ENCODE measurements around the gene SEMA7A.
A peak's percentile ranks its signal among the peaks of the same experiment; 100 is the strongest.

The SEMA7A gene

DNA sequence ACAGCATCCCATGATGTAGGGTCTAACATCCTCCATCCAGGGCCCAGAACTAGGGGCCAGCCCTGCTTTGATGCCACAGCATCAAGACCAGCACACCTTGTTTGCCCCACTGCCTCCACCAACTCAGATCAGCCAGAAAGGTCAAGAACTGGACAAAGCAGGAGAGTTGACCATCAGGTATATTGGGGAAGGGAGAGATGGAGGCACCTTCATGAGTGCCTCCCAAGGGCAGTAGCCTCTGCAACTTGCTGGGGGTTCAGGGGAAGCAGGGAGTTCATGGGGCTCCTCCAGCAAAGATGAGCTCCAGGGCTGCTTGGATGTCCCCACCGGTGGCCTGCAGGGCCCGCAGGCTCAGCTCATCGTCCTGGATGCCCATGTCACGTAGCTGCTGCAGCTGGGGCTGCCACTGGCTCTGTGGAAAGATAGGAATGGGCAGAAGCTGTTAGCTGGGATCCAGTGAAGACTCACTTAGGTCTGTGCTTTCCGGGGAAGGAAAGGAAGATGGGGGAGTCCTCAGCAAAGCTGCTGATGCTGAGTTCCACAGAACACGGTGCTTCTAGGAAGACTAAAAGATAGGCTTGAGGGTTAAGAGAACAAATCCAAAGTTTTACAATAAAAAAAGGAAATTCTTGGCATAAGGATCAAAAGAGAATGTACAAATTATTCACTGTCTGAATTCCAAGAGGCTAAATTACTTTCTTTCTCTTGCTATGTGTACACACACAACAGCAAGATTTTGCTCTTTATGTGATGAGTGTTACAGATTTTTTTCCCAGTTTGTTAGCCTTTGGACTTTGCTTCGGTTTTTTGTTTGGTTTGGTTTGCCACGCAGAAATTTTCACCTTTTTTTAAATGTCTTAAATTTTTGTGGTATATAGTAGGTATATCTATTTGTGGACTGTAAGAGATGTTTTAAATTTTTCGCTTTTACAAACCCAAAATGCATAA is 12.3 kb upstream of the SEMA7A start:
- no peak overlapping the region for H3K27ac ChIP-seq (ENCODE audit: low read depth, low read length)
- no peaks in the 10 kb centered on the region for H3K4me1 ChIP-seq (ENCODE audit: control insufficient read depth, insufficient read depth, low read length)
- peaks cover 38% of the 10 kb centered on the region for H3K36me3 ChIP-seq (ENCODE audit: control insufficient read depth, insufficient read depth, low read length)
- peaks cover 2% of the 10 kb centered on the region for H3K27me3 ChIP-seq (ENCODE audit: control insufficient read depth, insufficient read depth, low read length)
- no peak overlapping the region for H3K4me3 ChIP-seq (ENCODE audit: low read length)
- H3K9ac ChIP-seq (ENCODE audit: low read length): no peak overlapping the region

DNA sequence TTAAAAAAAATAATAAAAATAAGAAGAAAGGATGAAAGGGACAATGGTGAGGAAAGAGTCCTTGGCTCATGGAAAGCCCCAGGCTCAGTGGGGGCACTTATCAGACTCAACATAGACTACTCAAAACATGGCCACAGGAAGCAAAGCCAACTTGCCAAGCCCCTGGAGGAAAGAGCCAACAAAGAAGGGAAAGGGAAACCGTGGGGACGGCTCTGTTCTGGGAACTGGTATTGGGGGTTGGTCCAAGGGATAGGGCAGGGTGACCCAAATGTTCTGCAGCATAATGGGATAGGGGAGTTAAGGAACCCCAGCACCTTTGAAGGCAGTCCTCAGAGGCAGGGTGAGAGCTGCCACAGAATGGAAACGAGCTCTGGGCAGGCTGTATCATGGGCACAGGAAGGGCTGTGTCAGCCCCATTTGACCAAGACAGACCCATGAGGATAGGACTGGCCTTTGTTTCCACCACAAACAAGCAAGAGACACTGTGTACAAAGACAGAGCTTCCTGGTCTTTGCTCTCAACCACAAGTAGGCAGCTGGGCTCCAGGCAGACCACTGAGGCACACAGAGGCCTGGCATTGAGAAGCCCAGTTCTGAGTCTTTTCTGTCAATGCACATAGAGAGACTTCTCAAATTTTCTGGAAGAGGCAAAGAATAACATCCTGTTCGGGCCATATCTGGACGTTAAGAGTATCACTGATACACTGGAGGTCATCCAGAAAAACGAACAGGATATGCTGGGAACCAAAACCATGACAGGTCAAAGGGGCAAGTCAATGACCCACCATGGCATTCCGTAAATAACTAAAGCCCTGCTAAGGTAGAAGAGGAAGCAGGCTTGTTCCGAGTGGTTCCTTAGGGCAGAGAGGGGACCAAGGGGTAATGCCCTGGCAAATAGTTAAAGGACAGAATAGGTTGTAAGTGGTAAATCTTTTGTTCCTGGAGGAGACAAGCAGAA is 10.6 kb upstream of the SEMA7A start:
- no peak overlapping the region for H3K4me3 ChIP-seq (ENCODE audit: low read length)
- no peak overlapping the region for H3K9ac ChIP-seq (ENCODE audit: low read length)
- no peaks in the 10 kb centered on the region for H3K4me1 ChIP-seq (ENCODE audit: control insufficient read depth, insufficient read depth, low read length)
- H3K36me3 ChIP-seq (ENCODE audit: control insufficient read depth, insufficient read depth, low read length): peaks cover 25% of the 10 kb centered on the region
- peaks cover 2% of the 10 kb centered on the region for H3K27me3 ChIP-seq (ENCODE audit: control insufficient read depth, insufficient read depth, low read length)
- H3K27ac ChIP-seq (ENCODE audit: low read depth, low read length): no peak overlapping the region

DNA sequence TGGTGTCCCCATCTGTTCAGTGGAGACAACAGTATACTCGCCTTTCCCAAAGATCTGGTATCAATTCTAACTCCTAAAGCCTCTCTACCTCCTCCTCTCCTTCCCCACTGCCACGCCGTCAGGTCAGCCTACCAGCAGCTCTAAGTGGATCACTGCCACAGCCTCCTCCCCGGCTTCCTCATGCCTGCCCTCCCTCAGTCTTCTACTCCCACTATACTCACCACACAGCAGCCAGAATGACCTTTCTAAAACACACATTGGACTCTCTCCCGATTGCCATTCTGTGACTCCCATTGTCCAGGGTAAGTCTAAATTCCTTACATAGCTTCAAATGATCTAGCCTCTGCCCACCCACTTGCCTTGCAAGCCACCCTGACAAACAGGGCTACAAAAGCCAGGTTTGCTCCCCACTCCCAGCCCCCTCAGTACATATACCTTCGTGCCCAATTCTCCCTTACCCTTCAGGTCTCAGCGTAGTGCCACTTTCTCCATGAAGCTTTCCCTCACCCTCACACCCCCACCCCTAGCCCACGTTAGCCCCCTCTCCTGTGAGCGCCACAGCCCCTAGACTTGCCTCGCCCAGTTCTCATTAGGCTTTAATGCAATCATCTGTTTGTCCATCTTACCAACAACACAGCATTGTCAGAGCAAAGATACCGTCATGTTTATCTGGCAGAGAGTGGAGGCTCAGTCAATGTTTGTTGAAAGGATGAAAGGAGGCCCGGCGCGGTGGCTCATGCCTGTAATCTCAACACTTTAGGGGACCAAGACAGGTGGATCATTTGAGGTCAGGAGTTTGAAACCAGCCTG is 9.5 kb upstream of the SEMA7A start:
- Histone ChIP-seq H3K27ac (ENCODE audit: low read depth, low read length) (no peak overlapping the region), H3K4me1 (ENCODE audit: control insufficient read depth, insufficient read depth, low read length) (no peaks in the 10 kb centered on the region), H3K27me3 (ENCODE audit: control insufficient read depth, insufficient read depth, low read length) (peaks cover 2% of the 10 kb centered on the region), H3K36me3 (ENCODE audit: control insufficient read depth, insufficient read depth, low read length) (peaks cover 14% of the 10 kb centered on the region), H3K9ac (ENCODE audit: low read length) (no peak overlapping the region), H3K4me3 (ENCODE audit: low read length) (no peak overlapping the region)

DNA sequence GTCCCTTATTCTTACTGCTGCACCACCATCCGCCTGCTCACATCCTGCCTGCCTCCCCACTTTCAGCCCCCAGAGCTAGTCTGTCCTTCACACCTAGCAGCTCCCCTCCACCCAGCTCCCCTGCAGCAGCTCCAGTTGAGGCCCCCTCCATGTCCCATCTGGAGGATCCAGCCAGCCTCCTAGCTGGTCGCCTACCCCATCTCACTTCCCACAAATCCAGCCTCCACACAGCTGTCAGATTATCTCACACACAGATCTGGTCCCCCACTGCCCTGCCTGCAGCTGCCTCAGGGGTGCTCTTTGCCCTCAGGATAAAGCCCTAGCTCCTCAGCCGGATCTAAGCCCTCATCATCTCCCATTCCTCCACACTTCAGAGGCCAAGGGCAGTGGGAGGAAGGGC is 8.8 kb upstream of the SEMA7A start:
- Histone ChIP-seq H3K27me3 (ENCODE audit: control insufficient read depth, insufficient read depth, low read length) (peaks cover 2% of the 10 kb centered on the region), H3K9ac (ENCODE audit: low read length) (no peak overlapping the region), H3K36me3 (ENCODE audit: control insufficient read depth, insufficient read depth, low read length) (peaks cover 8% of the 10 kb centered on the region), H3K4me1 (ENCODE audit: control insufficient read depth, insufficient read depth, low read length) (no peaks in the 10 kb centered on the region), H3K4me3 (ENCODE audit: low read length) (no peak overlapping the region), H3K27ac (ENCODE audit: low read depth, low read length) (no peak overlapping the region)

DNA sequence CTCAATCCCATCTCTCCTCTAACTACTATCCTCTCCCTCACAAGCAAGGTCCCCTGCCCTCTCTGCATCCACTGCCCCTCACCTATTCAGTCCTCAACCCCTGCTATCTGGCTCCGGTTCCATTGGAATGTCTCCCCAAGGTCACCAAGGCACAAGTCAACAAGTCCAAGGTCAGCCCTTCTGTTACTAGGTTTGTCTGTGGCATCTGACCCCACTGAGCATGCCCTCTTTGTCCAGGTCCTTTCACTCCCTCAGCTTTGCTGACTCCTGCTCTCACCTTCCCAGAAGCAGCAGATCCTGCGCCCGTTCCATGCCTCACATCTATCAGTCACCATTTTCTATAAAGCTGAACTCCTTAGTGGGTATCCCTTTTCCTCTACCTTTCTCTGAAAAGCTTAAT is 8.3 kb upstream of the SEMA7A start:
- H3K27me3 ChIP-seq (ENCODE audit: control insufficient read depth, insufficient read depth, low read length): peaks cover 2% of the 10 kb centered on the region
- H3K9ac ChIP-seq (ENCODE audit: low read length): no peak overlapping the region
- H3K4me1 ChIP-seq (ENCODE audit: control insufficient read depth, insufficient read depth, low read length): no peaks in the 10 kb centered on the region
- H3K4me3 ChIP-seq (ENCODE audit: low read length): no peak overlapping the region
- H3K36me3 ChIP-seq (ENCODE audit: control insufficient read depth, insufficient read depth, low read length): peaks cover 7% of the 10 kb centered on the region
- no peak overlapping the region for H3K27ac ChIP-seq (ENCODE audit: low read depth, low read length)

DNA sequence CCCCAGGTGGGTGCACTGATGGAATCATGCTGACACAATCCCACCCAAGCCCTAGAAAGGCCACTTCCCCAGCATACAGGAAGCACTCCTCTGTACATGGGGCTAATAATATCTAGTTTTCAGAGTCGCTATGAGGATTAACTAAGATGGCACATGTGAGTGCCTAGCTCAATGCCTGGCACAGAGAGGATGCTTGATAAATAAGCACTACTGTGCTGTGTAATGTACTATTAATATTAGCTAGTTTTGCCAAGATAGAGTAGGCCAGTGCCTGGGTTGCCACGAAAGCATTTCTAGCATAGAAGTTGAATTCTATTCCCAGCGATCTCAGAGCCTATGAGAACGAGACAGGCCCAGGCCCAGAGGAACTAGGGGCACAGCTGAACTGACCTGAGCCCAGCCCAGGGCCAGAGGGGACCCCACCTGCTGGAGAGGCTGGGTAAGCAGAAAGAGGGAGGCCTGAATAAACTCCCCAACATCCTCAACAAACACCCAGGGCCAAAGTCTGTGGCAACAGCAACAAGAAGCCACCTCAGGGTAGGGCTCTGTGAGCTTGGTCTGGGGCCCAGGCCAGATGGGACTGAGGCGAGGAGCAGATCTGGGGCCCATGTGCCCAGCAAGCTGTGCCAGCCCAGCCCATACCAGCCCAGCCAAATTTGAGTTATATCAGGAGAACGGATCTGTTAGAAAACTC is 7.6 kb upstream of the SEMA7A start:
- Histone ChIP-seq H3K4me3 (ENCODE audit: low read length) (no peak overlapping the region), H3K27me3 (ENCODE audit: control insufficient read depth, insufficient read depth, low read length) (peaks cover 2% of the 10 kb centered on the region), H3K36me3 (ENCODE audit: control insufficient read depth, insufficient read depth, low read length) (peaks cover 7% of the 10 kb centered on the region), H3K9ac (ENCODE audit: low read length) (no peak overlapping the region), H3K4me1 (ENCODE audit: control insufficient read depth, insufficient read depth, low read length) (no peaks in the 10 kb centered on the region), H3K27ac (ENCODE audit: low read depth, low read length) (no peak overlapping the region)

DNA sequence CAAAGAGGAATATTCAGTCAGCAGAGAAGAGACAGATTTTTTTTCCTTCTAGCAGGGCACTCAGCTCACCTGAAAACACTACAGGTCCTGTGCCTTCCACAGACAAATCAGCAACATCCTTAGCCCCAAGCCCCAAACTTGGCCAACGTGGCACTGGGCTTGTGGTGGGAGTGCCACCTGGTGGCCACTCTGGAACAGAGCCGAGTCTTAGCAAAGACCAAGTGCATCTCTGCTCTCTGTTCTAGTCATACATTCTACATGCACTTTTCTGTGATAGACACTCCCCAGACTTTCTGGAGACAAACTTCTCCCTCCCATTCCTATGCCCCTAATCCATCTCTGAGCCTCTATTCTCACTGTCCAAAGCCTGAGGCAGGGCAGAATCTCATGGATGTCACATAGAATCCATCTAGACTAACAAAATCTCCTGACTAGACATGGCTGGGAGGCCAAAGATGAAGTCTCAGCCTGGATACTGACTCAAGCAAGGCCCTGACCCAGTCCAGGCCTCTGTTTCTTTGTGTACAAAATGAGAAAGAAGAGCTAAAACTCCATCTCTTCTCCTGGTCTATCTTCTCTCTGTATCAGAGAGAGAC is 5.1 kb upstream of the SEMA7A start:
- Histone ChIP-seq H3K27ac (ENCODE audit: low read depth, low read length) (no peak overlapping the region), H3K9ac (ENCODE audit: low read length) (no peak overlapping the region)

DNA sequence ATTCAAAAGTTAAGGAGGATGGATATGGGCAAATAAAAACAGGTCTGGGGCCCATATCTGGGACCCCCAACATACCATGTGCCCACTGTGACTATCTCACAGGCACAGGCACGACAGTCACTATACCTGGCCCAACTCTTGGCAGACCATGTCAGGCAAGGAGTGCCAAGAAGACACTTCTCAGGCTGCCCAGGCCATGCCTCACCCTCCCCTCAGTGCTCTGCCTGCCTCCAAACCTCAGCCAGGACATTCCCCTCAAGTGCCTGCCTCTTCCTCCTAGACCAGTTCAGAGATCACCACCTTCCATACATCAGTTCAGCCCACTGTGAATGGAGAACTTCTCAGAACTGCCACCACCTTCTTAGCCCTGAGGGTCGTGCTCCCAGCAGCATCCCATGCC is 4.4 kb upstream of the SEMA7A start:
- Histone ChIP-seq H3K27ac (ENCODE audit: low read depth, low read length) (no peak overlapping the region), H3K36me3 (ENCODE audit: control insufficient read depth, insufficient read depth, low read length) (no peaks in the 10 kb centered on the region), H3K4me3 (ENCODE audit: low read length) (no peak overlapping the region), H3K27me3 (ENCODE audit: control insufficient read depth, insufficient read depth, low read length) (peaks cover 2% of the 10 kb centered on the region), H3K4me1 (ENCODE audit: control insufficient read depth, insufficient read depth, low read length) (peaks cover 5% of the 10 kb centered on the region), H3K9ac (ENCODE audit: low read length) (no peak overlapping the region)

More for the DNA sequence above, 5.1 kb upstream of the SEMA7A start:
- Histone ChIP-seq H3K4me1 (ENCODE audit: control insufficient read depth, insufficient read depth, low read length) (peaks cover 5% of the 10 kb centered on the region), H3K4me3 (ENCODE audit: low read length) (no peak overlapping the region), H3K36me3 (ENCODE audit: control insufficient read depth, insufficient read depth, low read length) (no peaks in the 10 kb centered on the region), H3K27me3 (ENCODE audit: control insufficient read depth, insufficient read depth, low read length) (peaks cover 2% of the 10 kb centered on the region)

DNA sequence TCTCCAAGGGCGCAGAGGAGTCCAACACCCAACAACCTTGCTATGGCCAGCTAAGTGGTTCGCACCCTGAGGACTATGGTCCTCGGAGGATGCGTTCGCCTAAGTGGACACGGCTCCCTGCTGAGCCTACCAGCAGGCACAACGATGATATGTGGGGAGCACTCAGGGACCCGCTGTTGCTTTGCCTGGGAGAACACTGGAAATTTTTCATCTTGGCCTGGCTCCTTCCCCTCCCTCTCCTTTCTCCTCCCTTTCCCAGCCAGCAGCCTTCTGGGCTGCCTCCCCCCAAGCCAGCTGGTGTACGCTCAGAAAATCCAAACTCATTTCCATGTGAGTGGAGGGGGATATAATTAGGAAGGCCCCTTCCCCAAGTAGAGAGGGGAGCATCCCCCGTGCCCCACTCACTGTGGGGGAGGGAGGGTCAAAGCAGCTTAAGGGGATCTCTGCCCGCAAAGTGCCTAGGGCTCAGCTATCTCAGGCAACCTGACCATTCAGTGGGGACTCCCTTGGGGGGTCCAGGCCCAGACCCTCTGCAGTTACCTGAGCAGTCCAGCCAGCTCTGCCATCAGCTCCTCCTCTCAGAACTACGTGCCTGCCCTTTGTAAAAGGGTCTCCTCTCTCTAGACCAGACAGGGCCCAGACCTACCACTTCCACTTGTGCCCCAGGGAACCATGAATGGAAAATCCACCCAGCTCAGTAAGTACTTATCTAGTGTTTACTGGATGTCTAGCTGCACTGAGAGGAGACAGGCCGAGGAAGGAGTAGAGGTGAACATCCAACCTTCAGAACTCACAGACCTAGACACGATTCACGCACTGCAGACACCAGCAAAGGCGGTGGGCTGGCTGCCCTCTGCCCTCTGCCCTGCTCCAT is 742 bp upstream of the SEMA7A start:
- no peak overlapping the region for H3K27ac ChIP-seq (ENCODE audit: low read depth, low read length)

DNA sequence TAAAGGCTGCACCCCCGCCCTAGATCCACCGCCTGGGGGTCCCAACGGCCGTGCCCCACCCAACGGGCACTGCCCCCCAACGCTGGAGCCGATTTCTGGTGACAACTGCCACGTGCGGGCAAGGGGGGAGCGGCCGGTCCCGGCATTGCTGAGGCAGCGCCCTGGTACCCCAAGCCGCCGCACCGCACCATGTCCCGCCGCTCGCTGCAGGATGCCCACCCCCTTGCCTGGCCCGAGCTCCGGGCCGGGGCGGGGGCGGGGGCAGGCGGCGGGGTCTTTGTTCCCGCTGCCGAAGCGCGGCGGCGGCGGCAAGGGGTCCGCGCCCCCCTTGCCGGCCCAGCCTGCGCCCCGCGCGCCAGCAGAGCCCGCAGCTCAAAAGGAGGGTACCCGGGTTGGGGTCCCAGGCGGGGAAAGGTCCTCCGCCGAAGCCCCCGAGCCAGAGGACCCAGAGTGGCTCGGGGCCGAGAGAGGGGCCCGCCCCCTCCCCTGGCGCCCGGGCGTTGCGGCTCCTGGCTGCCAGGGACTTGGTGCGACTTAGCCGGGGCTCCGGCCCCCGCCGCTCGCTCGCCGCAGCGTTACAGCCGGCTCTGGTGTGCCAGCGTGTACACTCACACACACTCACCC is 678 bp downstream of the SEMA7A start:
- Histone ChIP-seq H3K27me3 (ENCODE audit: control insufficient read depth, insufficient read depth, low read length) (peaks cover 23% of the 10 kb centered on the region), H3K27ac (ENCODE audit: low read depth, low read length) (no peak overlapping the region), H3K4me3 (ENCODE audit: low read length) (peak overlapping the region; percentile 74), H3K4me1 (ENCODE audit: control insufficient read depth, insufficient read depth, low read length) (peaks cover 5% of the 10 kb centered on the region), H3K9ac (ENCODE audit: low read length) (no peak overlapping the region), H3K36me3 (ENCODE audit: control insufficient read depth, insufficient read depth, low read length) (no peaks in the 10 kb centered on the region)

More for the DNA sequence above, 742 bp upstream of the SEMA7A start:
- H3K27me3 ChIP-seq (ENCODE audit: control insufficient read depth, insufficient read depth, low read length): peaks cover 18% of the 10 kb centered on the region
- H3K4me3 ChIP-seq (ENCODE audit: low read length): peak overlapping the region; percentile 60
- H3K4me1 ChIP-seq (ENCODE audit: control insufficient read depth, insufficient read depth, low read length): peaks cover 5% of the 10 kb centered on the region
- no peak overlapping the region for H3K9ac ChIP-seq (ENCODE audit: low read length)
- H3K36me3 ChIP-seq (ENCODE audit: control insufficient read depth, insufficient read depth, low read length): no peaks in the 10 kb centered on the region
